ENCODE results near the gene NTN4.
"Not testable (repeated sequence)": the region's sequence is repeated elsewhere in the genome, so short reads cannot be mapped to it uniquely, and the experiment has no call there.

The NTN4 gene

GRCh38 chr12:95760371-95760770, 30.2 kb downstream of the NTN4 start:
- H3K27me3 ChIP-seq: peaks cover 52% of the 10 kb centered on the region
- no peak for DNase-seq
- peaks cover 4% of the 10 kb centered on the region for H3K4me1 ChIP-seq
- H3K36me3 ChIP-seq: no peaks in the 10 kb centered on the region
- no peaks in the 10 kb centered on the region for H3K9me3 ChIP-seq
- TF ChIP-seq CTCF (IDR thresholded peaks at IDR 0.05; ENCODE audit: low read depth, low read length): no peak
- no peak overlapping the region for H3K4me3 ChIP-seq (ENCODE audit: low read depth, low read length)

GRCh38 chr12:95759718-95760117, 30.8 kb downstream of the NTN4 start:
- H3K4me3 ChIP-seq (ENCODE audit: low read depth, low read length): no peak overlapping the region
- H3K27me3 ChIP-seq: peaks cover 56% of the 10 kb centered on the region
- TF ChIP-seq CTCF (IDR thresholded peaks at IDR 0.05; ENCODE audit: low read depth, low read length): no peak
- no peak for DNase-seq
- H3K4me1 ChIP-seq: peaks cover 7% of the 10 kb centered on the region
- no peaks in the 10 kb centered on the region for H3K9me3 ChIP-seq
- H3K36me3 ChIP-seq: no peaks in the 10 kb centered on the region

DNA sequence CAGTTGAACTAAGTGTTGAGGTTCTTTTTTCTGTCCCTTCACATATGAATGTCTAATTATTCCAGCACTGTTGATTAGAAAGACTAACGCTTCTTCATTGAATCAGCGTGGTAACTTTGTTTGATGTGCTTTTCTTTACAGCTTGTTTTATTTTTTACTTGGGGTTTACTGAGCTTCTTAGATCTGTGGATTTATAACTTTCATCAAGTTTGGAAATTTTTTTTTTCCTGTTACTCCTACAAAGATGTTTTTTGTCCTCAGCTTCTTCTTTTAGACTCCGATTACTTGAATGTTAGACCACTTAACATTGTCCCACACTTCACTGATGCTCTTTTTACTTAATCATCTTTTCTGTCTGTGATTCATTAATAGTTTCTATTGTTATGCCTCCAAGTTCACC, 31.5 kb downstream of the NTN4 start:
- TF ChIP-seq CTCF (IDR thresholded peaks at IDR 0.05; ENCODE audit: low read depth, low read length): no peak
- no peaks in the 10 kb centered on the region for H3K9me3 ChIP-seq
- no peak for DNase-seq
- no peak overlapping the region for H3K4me3 ChIP-seq (ENCODE audit: low read depth, low read length)
- H3K4me1 ChIP-seq: peaks cover 7% of the 10 kb centered on the region
- peaks cover 56% of the 10 kb centered on the region for H3K27me3 ChIP-seq
- H3K36me3 ChIP-seq: no peaks in the 10 kb centered on the region

DNA sequence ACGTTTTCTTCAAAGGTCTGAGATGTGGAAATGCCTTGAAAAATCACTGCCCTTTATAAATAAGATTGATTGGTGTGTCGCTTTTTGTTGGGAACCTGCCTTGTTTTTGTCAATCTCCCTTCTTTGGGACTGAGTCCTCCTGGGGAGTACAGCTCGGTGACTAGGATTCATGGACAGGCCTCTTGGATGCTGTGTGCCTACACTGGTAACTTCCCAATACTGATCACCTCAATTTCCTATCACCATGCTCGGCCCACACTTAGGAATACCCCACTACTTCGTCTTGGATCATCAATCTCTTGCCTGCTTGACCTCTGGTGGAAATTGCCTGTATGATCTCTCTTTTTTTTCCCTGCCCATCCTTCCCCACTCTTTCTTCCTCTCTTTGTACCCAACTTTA, 34.2 kb downstream of the NTN4 start:
- DNase-seq: no peak
- H3K4me1 ChIP-seq: peaks cover 7% of the 10 kb centered on the region
- no peak for TF ChIP-seq CTCF (IDR thresholded peaks at IDR 0.05; ENCODE audit: low read depth, low read length)

GRCh38 chr12:95755261-95755865, 35.2 kb downstream of the NTN4 start:
- no peak for DNase-seq
- no peaks in the 10 kb centered on the region for H3K9me3 ChIP-seq

More for the DNA sequence above, 34.2 kb downstream of the NTN4 start:
- peaks cover 35% of the 10 kb centered on the region for H3K27me3 ChIP-seq
- no peak overlapping the region for H3K4me3 ChIP-seq (ENCODE audit: low read depth, low read length)
- H3K36me3 ChIP-seq: no peaks in the 10 kb centered on the region
- no peaks in the 10 kb centered on the region for H3K9me3 ChIP-seq

DNA sequence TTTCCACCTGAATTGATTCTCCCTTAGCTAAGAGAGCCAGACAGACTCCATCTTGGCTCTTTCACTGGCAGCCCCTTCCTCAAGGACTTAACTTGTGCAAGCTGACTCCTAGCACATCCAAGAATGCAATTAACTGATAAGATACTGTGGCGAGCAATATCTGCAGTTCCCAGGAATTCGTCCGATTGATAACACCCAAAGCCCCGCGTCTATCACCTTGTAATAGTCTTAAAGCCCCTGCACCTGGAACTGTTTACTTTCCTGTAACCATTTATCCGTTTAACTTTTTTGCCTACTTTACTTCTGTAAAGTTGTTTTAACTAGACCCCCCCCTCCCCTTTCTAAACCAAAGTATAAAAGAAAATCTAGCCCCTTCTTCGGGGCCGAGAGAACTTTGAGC, 44.5 kb downstream of the NTN4 start:
- DNase-seq; H3K4me3 ChIP-seq (ENCODE audit: low read depth, low read length); H3K36me3 ChIP-seq; H3K9me3 ChIP-seq; H3K4me1 ChIP-seq: not testable (repeated sequence)
- H3K27me3 ChIP-seq: peaks cover 22% of the 10 kb centered on the region

More at GRCh38 chr12:95755261-95755865, 35.2 kb downstream of the NTN4 start:
- TF ChIP-seq CTCF (IDR thresholded peaks at IDR 0.05; ENCODE audit: low read depth, low read length): no peak
- Histone ChIP-seq H3K36me3 (no peaks in the 10 kb centered on the region), H3K27me3 (peaks cover 28% of the 10 kb centered on the region), H3K4me3 (ENCODE audit: low read depth, low read length) (no peak overlapping the region), H3K4me1 (peaks cover 7% of the 10 kb centered on the region)

Data from BE2C (cell line).